Measurements from ENCODE around the gene PDIA5. TPM values are rescaled to one million over a fixed set of nuclear protein-coding genes. Genes with fewer than 3 reads are reported as not detected.

The PDIA5 gene
- total RNA-seq, 2 experiments from 2014 or later: 8.1 to 11.7 TPM

DNA sequence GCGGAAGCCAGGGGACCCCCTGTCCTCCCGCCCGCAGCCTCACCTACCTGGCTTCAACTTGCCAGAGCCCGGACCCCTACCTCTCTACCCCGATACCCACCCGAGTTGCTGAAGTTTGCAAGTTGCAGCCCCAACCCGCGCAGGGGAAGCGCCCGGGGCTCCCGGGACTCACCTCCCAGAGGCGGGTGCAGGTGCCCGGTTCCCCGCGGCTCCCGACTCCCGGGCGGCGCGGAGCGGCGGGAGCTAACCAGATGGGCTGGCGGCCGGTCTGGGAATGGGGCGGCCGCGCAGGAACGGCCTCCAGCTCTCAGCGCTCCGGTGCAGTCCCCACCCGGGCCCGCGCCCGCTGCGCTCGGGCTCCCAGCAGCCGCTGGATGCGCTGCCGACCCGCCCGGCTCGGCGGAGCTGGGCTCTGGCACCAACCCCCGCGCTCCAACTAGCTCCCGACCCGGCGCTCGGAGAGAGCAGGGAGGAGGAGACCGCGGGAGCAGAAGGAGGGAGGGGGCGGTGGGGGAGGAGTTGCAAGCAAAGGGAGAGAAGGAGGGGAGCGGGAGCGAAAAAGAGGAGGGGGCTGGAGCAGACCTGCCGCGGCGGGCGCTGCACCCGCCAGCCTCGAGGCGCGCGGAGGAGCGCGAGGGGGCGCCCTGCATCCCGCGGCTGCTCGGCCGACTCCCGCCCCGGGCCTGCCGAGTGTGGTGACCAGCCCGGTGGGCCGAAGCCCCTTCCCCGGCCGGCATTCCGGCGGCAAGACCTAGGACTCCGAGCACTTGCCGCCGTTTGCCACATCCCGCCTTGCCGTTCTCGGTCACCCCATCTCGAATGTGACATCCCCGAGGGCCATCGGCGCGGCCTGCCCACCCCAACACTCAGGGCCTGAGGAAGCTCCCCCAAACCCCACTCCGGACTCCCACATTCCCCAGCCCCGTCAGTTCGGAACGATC is 39.3 kb upstream of the PDIA5 start, which contains the start of gene SEMA5B:
Gene SEMA5B (minus strand): TSS at position 472 of the 941 bp plus-strand sequence. CDS start 66,500 bp downstream, outside the sequence.
- BruUV-seq (replicated peaks): no TSS peak
- H3K36me3 ChIP-seq (ENCODE audit: insufficient read depth, low read length): no peaks in the 10 kb centered on the region
- H3K4me3 ChIP-seq (ENCODE audit: low read depth, low read length, poor library complexity, severe bottlenecking): no peak within 1 kb of the TSS
- H3K4me2 ChIP-seq (ENCODE audit: low read length): peak within 1 kb of the TSS; percentile 29; the same call in 1 of the 2 replicates
- no peaks in the 10 kb centered on the region for H3K79me2 ChIP-seq (ENCODE audit: insufficient read depth, low read depth, low read length)
- CTCF ChIA-PET (ENCODE audit: unreplicated experiment): interaction anchor here (0.6 kb wide), 1 partner anchor 329 kb away, joined by 6 read pairs; no protein-coding TSS in a partner anchor
- no peaks in the 10 kb centered on the region for H3K9me3 ChIP-seq (ENCODE audit: low read length)
- H2AFZ ChIP-seq (ENCODE audit: low read length): no peak within 1 kb of the TSS
- H3K9me2 ChIP-seq (ENCODE audit: insufficient read depth, low read length): no peaks in the 10 kb centered on the region
- TF ChIP-seq, protein P1, sequence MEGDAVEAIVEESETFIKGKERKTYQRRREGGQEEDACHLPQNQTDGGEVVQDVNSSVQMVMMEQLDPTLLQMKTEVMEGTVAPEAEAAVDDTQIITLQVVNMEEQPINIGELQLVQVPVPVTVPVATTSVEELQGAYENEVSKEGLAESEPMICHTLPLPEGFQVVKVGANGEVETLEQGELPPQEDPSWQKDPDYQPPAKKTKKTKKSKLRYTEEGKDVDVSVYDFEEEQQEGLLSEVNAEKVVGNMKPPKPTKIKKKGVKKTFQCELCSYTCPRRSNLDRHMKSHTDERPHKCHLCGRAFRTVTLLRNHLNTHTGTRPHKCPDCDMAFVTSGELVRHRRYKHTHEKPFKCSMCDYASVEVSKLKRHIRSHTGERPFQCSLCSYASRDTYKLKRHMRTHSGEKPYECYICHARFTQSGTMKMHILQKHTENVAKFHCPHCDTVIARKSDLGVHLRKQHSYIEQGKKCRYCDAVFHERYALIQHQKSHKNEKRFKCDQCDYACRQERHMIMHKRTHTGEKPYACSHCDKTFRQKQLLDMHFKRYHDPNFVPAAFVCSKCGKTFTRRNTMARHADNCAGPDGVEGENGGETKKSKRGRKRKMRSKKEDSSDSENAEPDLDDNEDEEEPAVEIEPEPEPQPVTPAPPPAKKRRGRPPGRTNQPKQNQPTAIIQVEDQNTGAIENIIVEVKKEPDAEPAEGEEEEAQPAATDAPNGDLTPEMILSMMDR (conservative IDR thresholded peaks at IDR 0.05; ENCODE audit: low read length): peak; percentile 40
- TF ChIP-seq EZH2phosphoT487 (IDR thresholded peaks at IDR 0.05; ENCODE audit: borderline replicate concordance, low read depth, low read length): no peak
- no peaks in the 10 kb centered on the region for H3K4me1 ChIP-seq (ENCODE audit: insufficient read depth, low read length, poor library complexity, severe bottlenecking)
- POLR2A ChIA-PET: no interaction called here
- intact Hi-C loops (cut with micrococcal nuclease; ENCODE audit: unreplicated experiment): loop anchor here (1.0 to 10.0 kb wide), 4 partner anchors 84 to 635 kb away; no protein-coding TSS in a partner anchor
- no peak for DNase-seq (ENCODE audit: low spot score)
- no peaks in the 10 kb centered on the region for H4K20me1 ChIP-seq (ENCODE audit: insufficient read depth, low read length)
- H3K27ac ChIP-seq (ENCODE audit: low read depth, low read length, poor library complexity, severe bottlenecking): no peak within 1 kb of the TSS

DNA sequence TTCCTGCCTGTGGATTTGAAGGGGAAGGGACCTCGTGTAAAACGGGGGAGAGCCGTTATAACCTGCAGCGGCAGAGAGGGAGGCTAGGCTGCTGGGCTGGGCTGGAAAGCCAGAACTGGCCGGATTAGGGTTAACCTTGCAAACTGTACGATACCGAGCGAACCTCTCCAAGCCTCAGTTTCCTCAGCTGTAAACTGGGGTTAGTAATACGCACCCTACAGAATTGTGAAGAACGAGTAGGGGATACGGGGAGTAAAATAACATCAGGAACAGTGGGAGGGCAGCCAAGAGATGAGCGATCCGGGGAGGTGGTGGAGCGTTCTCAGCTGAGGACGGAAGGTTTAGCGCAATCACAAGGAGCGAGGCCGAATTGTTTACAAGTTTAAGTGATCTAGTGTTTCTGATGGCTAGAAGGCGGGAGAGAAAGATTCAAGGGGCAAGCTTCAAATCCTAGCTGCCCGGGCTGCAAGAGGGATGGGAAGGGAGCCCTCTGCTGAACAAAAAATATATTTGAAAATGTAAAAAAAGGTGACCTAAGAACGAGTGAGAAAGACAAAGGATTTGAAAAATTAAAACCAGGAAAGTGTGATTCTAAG is 38.5 kb upstream of the PDIA5 start:
- no TSS peak for BruUV-seq (replicated peaks)
- intact Hi-C loops (cut with micrococcal nuclease; ENCODE audit: unreplicated experiment): loop anchor here (1.0 to 10.0 kb wide), 4 partner anchors 85 to 636 kb away; no protein-coding TSS in a partner anchor
- TF ChIP-seq, protein P1 (conservative IDR thresholded peaks at IDR 0.05; ENCODE audit: low read length): peak; percentile 73
- no peak for TF ChIP-seq EZH2phosphoT487 (IDR thresholded peaks at IDR 0.05; ENCODE audit: borderline replicate concordance, low read depth, low read length)
- peak; percentile 39 for DNase-seq (ENCODE audit: low spot score)
- no peak overlapping the region for H3K4me3 ChIP-seq (ENCODE audit: low read depth, low read length, poor library complexity, severe bottlenecking)
- H3K4me1 ChIP-seq (ENCODE audit: insufficient read depth, low read length, poor library complexity, severe bottlenecking): no peaks in the 10 kb centered on the region
- H3K9me3 ChIP-seq (ENCODE audit: low read length): no peaks in the 10 kb centered on the region
- CTCF ChIA-PET (ENCODE audit: unreplicated experiment): no interaction called here
- no peaks in the 10 kb centered on the region for H4K20me1 ChIP-seq (ENCODE audit: insufficient read depth, low read length)
- no peaks in the 10 kb centered on the region for H3K36me3 ChIP-seq (ENCODE audit: insufficient read depth, low read length)
- no peak overlapping the region for H2AFZ ChIP-seq (ENCODE audit: low read length)
- H3K27ac ChIP-seq (ENCODE audit: low read depth, low read length, poor library complexity, severe bottlenecking): no peak overlapping the region
- no peaks in the 10 kb centered on the region for H3K9me2 ChIP-seq (ENCODE audit: insufficient read depth, low read length)
- POLR2A ChIA-PET: no interaction called here
- H3K4me2 ChIP-seq (ENCODE audit: low read length): peak overlapping the region; percentile 29; the same call in 1 of the 2 replicates
- H3K79me2 ChIP-seq (ENCODE audit: insufficient read depth, low read depth, low read length): no peaks in the 10 kb centered on the region
